Stimulated activated naive CD8-positive, alpha-beta T cell treated with anti-CD3 and anti-CD28 coated beads, Interleukin-15, Interleukin-2, amounts not matched to agents 100 ng/mL and 50 ng/mL, for 24 hours (primary cell): Measurements from ENCODE around the gene MRPL54.

Experiments used
- H3K27ac Mint-ChIP-seq: one replicate; pipeline ENCODE4 v1.8.0; 2021; ENCODE audit warnings: mild to moderate bottlenecking, mixed read lengths
- H3K27me3 Mint-ChIP-seq: one replicate; pipeline ENCODE4 v1.8.0; 2021; ENCODE audit warnings: mixed read lengths
- H3K36me3 Mint-ChIP-seq: one replicate; pipeline ENCODE4 v1.8.0; 2021; ENCODE audit warnings: low read depth, mixed read lengths
- H3K4me1 Mint-ChIP-seq: one replicate; pipeline ENCODE4 v1.8.0; 2021; ENCODE audit warnings: low read depth, mixed read lengths
- H3K4me3 Mint-ChIP-seq: one replicate; pipeline ENCODE4 v1.8.0; 2021; ENCODE audit warnings: mild to moderate bottlenecking, mixed read lengths
- H3K9me3 Mint-ChIP-seq: one replicate; pipeline ENCODE4 v1.8.0; 2021; ENCODE audit warnings: mixed read lengths

Gene MRPL54

GRCh38 chr19:3770136-3770999, 7.9 kb downstream of the MRPL54 start:
- Mint-ChIP-seq H3K36me3 (peaks cover 8% of the 10 kb centered on the region), H3K27ac (no peak overlapping the region), H3K4me3 (no peak overlapping the region), H3K4me1 (peaks cover 7% of the 10 kb centered on the region), H3K27me3 (no peaks in the 10 kb centered on the region), H3K9me3 (no peaks in the 10 kb centered on the region)

GRCh38 chr19:3771000-3771905, 8.8 kb downstream of the MRPL54 start:
- H3K36me3 Mint-ChIP-seq: peaks cover 7% of the 10 kb centered on the region
- H3K27ac Mint-ChIP-seq: no peak overlapping the region
- H3K4me1 Mint-ChIP-seq: peaks cover 5% of the 10 kb centered on the region
- no peaks in the 10 kb centered on the region for H3K9me3 Mint-ChIP-seq
- H3K4me3 Mint-ChIP-seq: no peak overlapping the region
- H3K27me3 Mint-ChIP-seq: no peaks in the 10 kb centered on the region

DNA sequence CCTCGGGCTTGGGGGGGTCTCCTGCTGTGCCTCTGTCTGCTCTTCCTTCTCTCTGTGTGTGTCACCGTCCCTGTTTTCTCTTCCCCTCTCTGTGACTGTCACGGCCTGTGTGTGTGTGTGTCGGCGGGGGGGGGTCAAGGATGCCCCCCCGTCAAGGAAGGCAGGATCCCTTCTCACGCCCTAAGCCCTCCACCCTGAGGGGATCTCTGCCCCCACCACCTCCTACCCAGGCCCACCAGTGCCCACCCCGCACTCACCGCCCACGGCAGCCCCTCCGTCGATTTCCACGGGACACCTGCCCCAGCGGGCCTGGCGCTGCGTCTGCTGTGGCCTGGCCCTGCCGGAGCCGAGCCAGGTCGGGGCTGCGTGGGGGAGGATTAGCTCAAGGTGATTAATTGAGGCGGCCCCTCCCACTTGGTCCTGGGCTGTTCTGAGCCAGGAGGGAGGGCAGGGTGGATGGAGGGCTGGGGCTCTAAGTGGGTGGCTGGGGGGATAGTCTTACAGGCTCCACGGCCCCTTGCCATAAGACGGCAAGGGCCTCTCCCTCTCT, 9.5 kb downstream of the MRPL54 start, which contains the start of gene RAX2:
TSS of gene RAX2 (minus strand) at position 323 of the 550 bp plus-strand sequence. CDS start 486 bp downstream, outside the sequence.
- H3K36me3 Mint-ChIP-seq: no peaks in the 10 kb centered on the region
- H3K27ac Mint-ChIP-seq: no peak within 1 kb of the TSS
- no peak within 1 kb of the TSS for H3K4me3 Mint-ChIP-seq
- H3K9me3 Mint-ChIP-seq: no peaks in the 10 kb centered on the region
- H3K27me3 Mint-ChIP-seq: no peaks in the 10 kb centered on the region
- no peaks in the 10 kb centered on the region for H3K4me1 Mint-ChIP-seq

DNA sequence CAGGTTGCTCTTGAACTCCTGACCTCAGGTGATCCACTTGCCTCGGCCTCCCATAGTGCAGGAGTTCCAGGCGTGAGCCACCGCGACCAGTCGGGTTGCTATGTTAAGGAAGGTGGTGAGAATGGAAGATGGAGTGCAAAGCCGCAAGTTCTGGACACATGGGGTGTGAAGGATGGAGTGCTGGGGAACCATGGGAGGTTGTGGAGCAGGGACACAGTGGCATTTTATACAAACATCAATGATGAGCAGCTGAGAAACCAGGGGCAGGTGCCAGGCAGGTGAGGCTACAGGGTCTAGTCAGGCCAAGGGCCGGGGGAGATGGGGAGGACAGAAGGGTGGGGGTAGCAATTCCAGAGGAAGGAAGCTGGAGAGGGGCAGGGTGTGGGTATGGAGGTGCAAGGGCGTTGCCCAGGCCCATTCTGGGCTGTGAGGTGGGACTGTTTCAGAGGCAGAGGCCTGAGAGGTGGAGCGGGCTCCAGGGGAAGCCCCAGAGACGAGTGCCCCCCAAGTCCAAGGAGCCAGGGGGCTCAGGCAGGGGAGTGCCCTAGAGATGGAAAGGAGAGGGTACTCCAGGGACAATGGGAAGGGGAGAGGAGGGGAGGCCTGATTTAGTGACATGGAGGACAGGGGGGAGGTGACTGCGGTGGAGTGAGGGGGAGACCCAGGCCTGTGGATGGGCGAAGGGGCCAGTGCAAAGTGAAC, 11.5 kb downstream of the MRPL54 start:
- no peaks in the 10 kb centered on the region for H3K9me3 Mint-ChIP-seq
- H3K27ac Mint-ChIP-seq: no peak overlapping the region
- H3K36me3 Mint-ChIP-seq: peaks cover 4% of the 10 kb centered on the region
- no peaks in the 10 kb centered on the region for H3K27me3 Mint-ChIP-seq
- H3K4me1 Mint-ChIP-seq: no peaks in the 10 kb centered on the region
- no peak overlapping the region for H3K4me3 Mint-ChIP-seq

DNA sequence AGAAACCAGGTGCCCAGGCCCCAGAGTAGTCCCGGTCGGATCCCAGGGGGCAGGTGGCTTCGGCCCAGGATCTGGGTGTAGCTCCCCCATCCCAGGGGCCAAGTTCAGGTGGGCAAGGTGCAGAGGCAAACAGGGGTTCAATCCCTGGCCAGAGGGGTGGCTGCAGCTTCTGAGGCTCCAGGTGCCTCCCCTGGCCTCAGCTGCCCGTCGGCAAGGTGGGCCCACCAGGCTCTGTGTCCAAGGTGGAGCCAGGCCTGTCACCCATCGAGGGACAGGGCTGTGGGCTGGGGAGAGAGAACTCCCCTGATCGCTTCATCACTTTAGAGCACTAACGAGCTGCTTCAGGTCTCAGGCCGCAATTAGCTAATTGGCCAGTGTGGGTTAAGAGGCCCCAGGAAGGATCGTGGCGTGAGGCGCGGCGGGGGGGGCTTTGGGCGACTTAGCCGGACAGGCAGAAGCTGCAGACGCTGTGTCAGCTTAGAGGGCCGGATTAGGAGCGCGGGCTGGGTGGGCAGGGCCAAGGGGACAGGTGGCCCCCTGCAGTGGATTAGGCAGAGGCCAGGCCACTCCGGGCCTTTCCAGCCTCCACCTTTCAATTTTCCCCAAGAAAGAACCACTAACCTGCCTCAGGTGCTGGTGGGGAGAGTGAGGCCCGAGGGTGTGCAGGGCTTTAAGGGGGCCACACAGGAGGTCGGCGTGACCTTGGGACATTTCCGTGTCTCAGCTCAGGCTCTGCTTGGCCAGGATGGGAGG, 12.3 kb downstream of the MRPL54 start:
- Mint-ChIP-seq H3K27me3 (no peaks in the 10 kb centered on the region), H3K36me3 (peaks cover 4% of the 10 kb centered on the region), H3K4me1 (no peaks in the 10 kb centered on the region), H3K4me3 (no peak overlapping the region), H3K27ac (no peak overlapping the region), H3K9me3 (no peaks in the 10 kb centered on the region)

DNA sequence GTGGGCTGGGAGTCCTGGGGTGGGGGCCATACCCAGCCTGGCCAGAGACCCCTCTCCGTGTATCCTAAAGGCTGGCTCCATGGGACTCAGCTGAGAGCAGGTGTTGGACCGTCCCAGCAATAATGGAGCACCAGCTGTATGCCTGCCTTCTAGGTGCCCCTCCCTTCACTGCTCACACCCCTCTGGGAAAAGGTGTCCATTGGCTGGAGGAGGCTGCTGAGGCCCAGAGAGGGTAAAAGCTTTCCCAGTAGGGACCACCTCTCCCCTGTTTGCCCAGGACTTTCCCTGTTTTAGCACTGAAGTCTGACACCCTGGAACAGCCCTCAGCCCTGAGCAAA, 12.9 kb downstream of the MRPL54 start:
- Mint-ChIP-seq H3K4me3 (no peak overlapping the region), H3K4me1 (no peaks in the 10 kb centered on the region), H3K36me3 (peaks cover 4% of the 10 kb centered on the region), H3K9me3 (no peaks in the 10 kb centered on the region), H3K27me3 (no peaks in the 10 kb centered on the region), H3K27ac (no peak overlapping the region)

- Mint-ChIP-seq H3K4me3 (no peak overlapping the region), H3K4me1 (no peaks in the 10 kb centered on the region), H3K27ac (no peak overlapping the region), H3K36me3 (peaks cover 6% of the 10 kb centered on the region), H3K9me3 (no peaks in the 10 kb centered on the region), H3K27me3 (no peaks in the 10 kb centered on the region)
These were observed 13.3 kb downstream of the MRPL54 start for GRCh38 chr19:3775831-3776230.

- Mint-ChIP-seq H3K4me1 (no peaks in the 10 kb centered on the region), H3K27me3 (no peaks in the 10 kb centered on the region), H3K27ac (no peak overlapping the region)
These were observed 14.1 kb downstream of the MRPL54 start for GRCh38 chr19:3776479-3777040.

DNA sequence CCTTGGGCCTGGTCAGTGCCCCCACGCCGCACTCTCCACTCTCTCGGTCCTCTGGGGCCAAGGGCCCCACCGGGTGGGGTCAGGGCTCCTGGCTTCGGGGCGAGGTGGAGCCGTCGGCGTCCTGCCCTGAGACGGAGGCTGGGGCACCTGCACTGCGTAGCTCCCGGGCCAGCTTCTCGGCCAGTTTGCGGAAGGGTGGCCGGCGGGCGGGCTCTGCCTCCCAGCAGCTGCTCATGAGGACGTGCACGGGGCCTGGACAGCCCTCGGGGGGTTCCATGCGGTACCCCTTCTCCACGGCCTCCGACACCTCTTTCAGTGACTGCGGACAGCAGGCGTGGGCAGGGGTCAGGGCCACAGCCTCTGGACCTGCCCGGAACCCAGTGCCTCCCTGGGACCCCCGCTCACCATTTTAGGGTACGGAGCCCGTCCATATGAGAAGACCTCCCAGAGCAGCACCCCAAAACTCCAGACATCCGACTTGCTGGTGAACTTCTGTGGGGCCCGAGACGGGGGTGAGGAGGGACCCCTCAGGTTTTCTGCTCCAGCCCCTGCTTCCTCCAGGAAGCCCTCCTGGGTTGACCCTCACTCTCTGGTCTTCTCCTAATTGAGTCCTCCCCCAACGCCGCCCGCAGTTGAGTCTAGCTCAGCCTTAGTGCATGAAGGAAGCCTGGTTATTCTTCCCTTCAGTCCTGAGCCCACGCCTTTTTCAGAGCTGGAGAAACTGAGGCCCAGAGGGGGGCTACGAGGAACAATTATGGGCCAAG, 15.8 kb downstream of the MRPL54 start:
- H3K27ac Mint-ChIP-seq: no peak overlapping the region
- peaks cover 10% of the 10 kb centered on the region for H3K9me3 Mint-ChIP-seq
- no peaks in the 10 kb centered on the region for H3K4me1 Mint-ChIP-seq
- H3K36me3 Mint-ChIP-seq: peaks cover 28% of the 10 kb centered on the region
- H3K27me3 Mint-ChIP-seq: no peaks in the 10 kb centered on the region
- no peak overlapping the region for H3K4me3 Mint-ChIP-seq

More at GRCh38 chr19:3776479-3777040, 14.1 kb downstream of the MRPL54 start:
- Mint-ChIP-seq H3K4me3 (no peak overlapping the region), H3K36me3 (peaks cover 13% of the 10 kb centered on the region), H3K9me3 (peaks cover 2% of the 10 kb centered on the region)

DNA sequence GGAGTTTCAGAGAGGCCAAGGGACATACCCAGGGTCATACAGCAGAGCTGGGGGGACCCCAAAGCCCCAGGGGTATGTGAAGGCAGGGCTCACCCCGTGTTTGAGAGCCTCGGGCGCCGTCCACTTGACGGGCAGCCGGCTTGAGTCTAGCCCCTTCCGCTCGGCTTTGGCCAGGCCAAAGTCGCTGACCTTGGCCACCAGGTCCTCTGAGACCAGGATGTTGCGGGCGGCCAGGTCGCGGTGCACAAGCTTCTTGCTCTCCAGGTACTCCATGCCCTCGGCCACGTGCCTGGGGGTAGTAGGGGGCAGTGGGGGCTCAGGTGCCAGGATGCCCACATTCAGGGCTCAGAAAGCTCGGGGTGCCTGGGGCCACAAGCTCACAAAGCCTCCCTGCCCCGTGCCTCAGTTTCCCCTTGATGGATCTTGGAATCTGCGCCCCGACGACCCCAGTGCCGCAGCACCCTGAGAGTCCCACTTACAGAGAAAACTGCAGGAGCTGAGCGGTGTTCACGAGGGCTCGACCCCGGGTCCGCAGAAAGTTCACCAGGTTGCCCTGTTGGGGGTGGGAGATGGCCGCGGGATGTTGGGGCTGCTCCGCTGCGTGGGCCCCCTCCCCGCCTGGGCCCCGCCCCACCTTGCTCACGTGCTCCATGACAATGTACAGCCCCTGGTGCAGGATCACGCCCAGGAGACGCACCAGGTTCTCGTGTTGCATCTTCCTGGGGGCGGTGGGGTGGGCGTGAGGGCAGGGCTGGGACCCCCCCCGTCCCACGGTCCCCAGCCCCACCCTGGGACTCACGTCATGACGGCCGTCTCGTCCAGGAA, 16.6 kb downstream of the MRPL54 start:
- peaks cover 10% of the 10 kb centered on the region for H3K9me3 Mint-ChIP-seq
- H3K4me3 Mint-ChIP-seq: no peak overlapping the region
- H3K4me1 Mint-ChIP-seq: no peaks in the 10 kb centered on the region
- peaks cover 33% of the 10 kb centered on the region for H3K36me3 Mint-ChIP-seq
- H3K27ac Mint-ChIP-seq: no peak overlapping the region
- H3K27me3 Mint-ChIP-seq: no peaks in the 10 kb centered on the region

DNA sequence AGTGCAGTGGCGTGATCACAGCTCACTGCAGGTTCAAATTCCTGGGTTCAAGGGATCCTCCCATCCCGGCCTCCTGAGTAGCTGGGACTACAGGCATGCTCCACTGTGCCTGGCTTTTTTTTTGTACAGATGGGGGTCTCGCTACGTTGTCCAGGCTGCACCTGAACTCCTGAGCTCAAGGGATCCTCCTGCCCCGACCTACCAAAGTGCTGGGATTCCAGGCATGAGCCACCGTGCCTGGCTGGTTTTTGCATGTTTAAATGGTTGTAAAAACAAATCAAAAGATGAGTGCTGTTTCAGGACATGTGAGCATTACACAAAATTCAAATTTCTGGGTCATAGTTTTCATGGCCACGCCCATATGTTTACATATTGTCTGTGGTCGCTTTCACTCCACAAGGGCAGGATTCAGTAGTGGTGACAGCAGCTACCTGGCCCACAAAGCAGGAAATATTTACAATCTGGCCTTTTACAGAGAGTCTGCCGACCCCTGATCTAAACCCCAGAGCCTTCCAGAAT, 18.4 kb downstream of the MRPL54 start:
- Mint-ChIP-seq H3K27me3 (no peaks in the 10 kb centered on the region), H3K36me3 (peaks cover 33% of the 10 kb centered on the region), H3K4me1 (peaks cover 7% of the 10 kb centered on the region), H3K9me3 (peaks cover 10% of the 10 kb centered on the region), H3K27ac (no peak overlapping the region), H3K4me3 (no peak overlapping the region)

- Mint-ChIP-seq H3K27me3 (no peaks in the 10 kb centered on the region), H3K36me3 (peaks cover 33% of the 10 kb centered on the region), H3K27ac (no peak overlapping the region)
These were observed 19.1 kb downstream of the MRPL54 start for GRCh38 chr19:3781603-3782002.

More at GRCh38 chr19:3781603-3782002, 19.1 kb downstream of the MRPL54 start:
- Mint-ChIP-seq H3K4me3 (no peak overlapping the region), H3K9me3 (peaks cover 10% of the 10 kb centered on the region), H3K4me1 (peaks cover 9% of the 10 kb centered on the region)
